ENCODE measurements around the gene DENND5A. TPM values are rescaled to one million over a fixed set of nuclear protein-coding genes. Genes with fewer than 3 reads are reported as not detected.

The DENND5A gene
- total RNA-seq, 2 experiments from 2014 or later = 40.6 to 44.3 TPM

DNA sequence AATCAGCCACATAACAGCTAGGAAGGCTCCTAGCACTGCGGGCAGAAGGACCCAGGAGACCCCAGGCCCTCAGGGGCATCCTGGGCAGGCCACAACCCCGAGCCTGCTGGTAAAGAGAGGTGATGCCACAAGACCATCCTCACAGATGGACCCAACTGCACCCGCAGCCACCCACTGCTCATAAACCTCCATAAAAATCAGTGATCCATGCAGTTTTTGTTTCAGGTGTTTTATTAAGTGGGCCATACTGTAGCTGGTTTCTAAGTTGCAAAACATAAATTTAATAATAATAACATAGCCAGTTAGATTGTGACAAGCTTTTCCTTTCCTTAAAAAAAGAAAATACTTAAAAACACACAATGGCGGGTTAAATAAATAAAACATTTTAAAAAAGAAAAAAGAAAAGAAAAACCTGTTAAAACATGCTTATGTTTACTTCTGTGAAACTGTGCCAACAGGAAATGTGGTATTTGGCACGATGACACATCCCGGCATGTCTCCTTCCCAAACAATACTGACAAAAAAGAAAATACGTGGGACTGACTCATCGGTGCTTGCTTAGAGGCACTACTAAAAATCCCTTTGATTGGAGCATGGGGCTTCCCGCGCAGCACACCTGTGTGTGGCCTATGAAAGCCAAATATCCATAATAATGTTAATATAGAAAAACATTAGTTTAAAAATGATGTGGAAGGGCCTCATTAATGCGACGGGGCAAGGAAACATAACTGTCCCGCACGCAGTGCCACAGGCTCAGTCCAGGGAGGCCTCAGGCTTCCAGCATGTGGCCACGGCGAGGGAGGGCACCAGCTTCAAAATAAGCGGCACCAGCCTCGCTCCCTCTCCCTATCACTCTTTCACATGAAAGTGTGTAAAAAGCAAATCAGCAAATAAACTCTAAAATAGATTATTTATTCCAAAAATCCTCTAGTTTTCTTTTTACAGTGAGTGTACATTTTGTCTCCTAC lies 126.3 kb downstream of the DENND5A start:
- Mint-ChIP-seq H3K4me3 (no peak overlapping the region), H3K36me3 (ENCODE audit: low read depth) (peaks cover 5% of the 10 kb centered on the region), H3K27ac (no peak overlapping the region), H3K4me1 (ENCODE audit: low read depth) (peaks cover 8% of the 10 kb centered on the region), H3K9me3 (no peaks in the 10 kb centered on the region), H3K27me3 (no peaks in the 10 kb centered on the region)
- ChIA-PET CTCF (interaction anchor here (1.0 to 4.5 kb wide), 34 partner anchors 9 to 380 kb away, joined by 3 to 108 read pairs (median 8); partner anchors contain the start of genes AKIP1 and TMEM9B), POLR2A (no interaction called here)
- intact Hi-C loops (cut with micrococcal nuclease) = loop anchor here (10.0 kb wide), 1 partner anchor 224 kb away; the partner anchor contains the start of gene AKIP1
- DNase-seq (peak; percentile 21), ATAC-seq (no peak)
- TF ChIP-seq CTCF (IDR thresholded peaks at IDR 0.05) = no peak

DNA sequence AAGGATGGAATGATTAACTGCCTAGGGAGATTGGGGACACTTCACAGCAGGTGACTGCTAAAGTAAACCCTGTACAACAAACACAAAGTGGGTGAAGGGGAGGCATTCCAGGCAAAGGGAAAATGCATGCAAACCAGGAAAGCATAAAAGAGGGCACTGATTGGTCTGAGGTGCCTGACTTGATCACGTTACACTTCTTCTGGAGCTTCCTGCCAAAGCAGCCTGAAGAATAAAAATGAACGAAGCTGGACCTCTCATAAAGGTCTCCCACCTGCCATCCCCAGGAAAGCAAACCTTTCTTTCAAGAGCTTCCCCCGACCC lies 127.1 kb downstream of the DENND5A start:
- TF ChIP-seq CTCF (IDR thresholded peaks at IDR 0.05) = no peak
- ChIA-PET POLR2A (no interaction called here), CTCF (interaction anchor here (0.9 to 4.5 kb wide), 60 partner anchors 9 to 397 kb away, joined by 3 to 108 read pairs (median 6); partner anchors contain the start of genes AKIP1 and TMEM9B)
- no peak for DNase-seq
- ATAC-seq = peak; percentile 10
- Mint-ChIP-seq H3K4me3 (no peak overlapping the region), H3K4me1 (ENCODE audit: low read depth) (peaks cover 8% of the 10 kb centered on the region), H3K9me3 (no peaks in the 10 kb centered on the region), H3K27me3 (no peaks in the 10 kb centered on the region), H3K36me3 (ENCODE audit: low read depth) (peaks cover 5% of the 10 kb centered on the region), H3K27ac (no peak overlapping the region)
- intact Hi-C loops (cut with micrococcal nuclease) = loop anchor here (10.0 kb wide), 1 partner anchor 223 kb away; the partner anchor contains the start of gene AKIP1

GRCh38 chr11:9137293-9138132 lies 127.6 kb downstream of the DENND5A start:
- ChIA-PET POLR2A (interaction anchor here (0.6 to 1.0 kb wide), 3 partner anchors 9 to 174 kb away, joined by 3 read pairs; no protein-coding TSS in a partner anchor), CTCF (interaction anchor here (0.6 to 4.5 kb wide), 74 partner anchors 8 to 397 kb away, joined by 3 to 108 read pairs (median 4); partner anchors contain the start of genes AKIP1 and TMEM9B)
- no peak overlapping the region for H3K4me3 Mint-ChIP-seq
- peaks cover 8% of the 10 kb centered on the region for H3K4me1 Mint-ChIP-seq (ENCODE audit: low read depth)
- no peaks in the 10 kb centered on the region for H3K27me3 Mint-ChIP-seq
- intact Hi-C loops (cut with micrococcal nuclease) = loop anchor here (2.0 to 10.0 kb wide), 2 partner anchors 123 to 223 kb away; partner anchors contain the start of gene AKIP1
- no peaks in the 10 kb centered on the region for H3K9me3 Mint-ChIP-seq
- H3K27ac Mint-ChIP-seq = no peak overlapping the region
- H3K36me3 Mint-ChIP-seq (ENCODE audit: low read depth) = peaks cover 5% of the 10 kb centered on the region
- DNase-seq (peak; percentile 81), ATAC-seq (peak; percentile 99)
- TF ChIP-seq CTCF (IDR thresholded peaks at IDR 0.05) = peak; percentile 91

GRCh38 chr11:9136741-9137140 lies 128.4 kb downstream of the DENND5A start:
- intact Hi-C loops (cut with micrococcal nuclease) = loop anchor here (2.0 to 10.0 kb wide), 2 partner anchors 122 to 222 kb away; partner anchors contain the start of gene AKIP1
- Mint-ChIP-seq H3K9me3 (no peaks in the 10 kb centered on the region), H3K27me3 (no peaks in the 10 kb centered on the region), H3K27ac (no peak overlapping the region), H3K4me3 (no peak overlapping the region), H3K4me1 (ENCODE audit: low read depth) (peaks cover 8% of the 10 kb centered on the region), H3K36me3 (ENCODE audit: low read depth) (peaks cover 5% of the 10 kb centered on the region)
- TF ChIP-seq CTCF (IDR thresholded peaks at IDR 0.05) = no peak
- CTCF ChIA-PET = interaction anchor here (0.8 to 4.5 kb wide), 22 partner anchors 9 to 371 kb away, joined by 3 to 108 read pairs (median 7); partner anchors contain the start of genes AKIP1 and TMEM9B
- no peak for DNase-seq
- ATAC-seq = no peak
- POLR2A ChIA-PET = interaction anchor here (1.0 kb wide), 1 partner anchor 10 kb away, joined by 3 read pairs; no protein-coding TSS in a partner anchor

All from activated CD8-positive, alpha-beta T cell treated with anti-CD3 and anti-CD28 coated beads for 36 hours (primary cell).